Fibroblast of lung (primary cell): Measurements from ENCODE around the gene METTL5.

Experiments
- EZH2 ChIP-seq: IDR thresholded peaks from 2 replicates; pipeline ENCODE4 v1.5.1; 2012; ENCODE audit warnings: low read length, control low read depth, mild to moderate bottlenecking; ENCODE audit errors: missing control alignments
- TF ChIP-seq, protein P1 (sequence below), 2 donors: IDR thresholded peaks in 1 of 2; conservative IDR thresholded peaks in 1 of 2; 1 replicate in 1 of 2; 2 replicates in 1 of 2; pipeline ENCODE4 v1.5.1; 2011 to 2012; ENCODE audit warnings: low read length in 2 of 2, control low read depth in 1 of 2, inconsistent platforms in 1 of 2, low read depth in 1 of 2, mild to moderate bottlenecking in 1 of 2

DNA sequence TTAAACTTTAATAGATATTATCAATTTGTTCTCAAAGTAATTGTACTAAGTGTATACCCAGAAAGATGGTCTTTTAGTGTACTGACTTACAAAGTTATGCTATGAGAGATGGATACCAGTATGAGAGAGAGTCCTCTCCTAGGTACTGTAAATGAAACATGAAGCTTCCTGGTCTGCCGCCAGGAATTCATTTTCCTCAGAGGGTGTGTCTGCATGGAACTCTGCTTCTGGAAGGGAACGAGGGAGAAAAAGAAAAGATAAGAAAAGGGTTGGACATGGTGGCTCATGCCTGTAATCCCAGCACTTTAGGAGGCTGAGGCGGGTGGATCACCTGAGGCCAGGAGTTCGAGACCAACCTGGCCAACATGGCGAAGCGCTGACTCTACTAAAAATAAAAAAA lies 28.3 kb downstream of the METTL5 start:
- TF ChIP-seq, protein P1, sequence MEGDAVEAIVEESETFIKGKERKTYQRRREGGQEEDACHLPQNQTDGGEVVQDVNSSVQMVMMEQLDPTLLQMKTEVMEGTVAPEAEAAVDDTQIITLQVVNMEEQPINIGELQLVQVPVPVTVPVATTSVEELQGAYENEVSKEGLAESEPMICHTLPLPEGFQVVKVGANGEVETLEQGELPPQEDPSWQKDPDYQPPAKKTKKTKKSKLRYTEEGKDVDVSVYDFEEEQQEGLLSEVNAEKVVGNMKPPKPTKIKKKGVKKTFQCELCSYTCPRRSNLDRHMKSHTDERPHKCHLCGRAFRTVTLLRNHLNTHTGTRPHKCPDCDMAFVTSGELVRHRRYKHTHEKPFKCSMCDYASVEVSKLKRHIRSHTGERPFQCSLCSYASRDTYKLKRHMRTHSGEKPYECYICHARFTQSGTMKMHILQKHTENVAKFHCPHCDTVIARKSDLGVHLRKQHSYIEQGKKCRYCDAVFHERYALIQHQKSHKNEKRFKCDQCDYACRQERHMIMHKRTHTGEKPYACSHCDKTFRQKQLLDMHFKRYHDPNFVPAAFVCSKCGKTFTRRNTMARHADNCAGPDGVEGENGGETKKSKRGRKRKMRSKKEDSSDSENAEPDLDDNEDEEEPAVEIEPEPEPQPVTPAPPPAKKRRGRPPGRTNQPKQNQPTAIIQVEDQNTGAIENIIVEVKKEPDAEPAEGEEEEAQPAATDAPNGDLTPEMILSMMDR (conservative IDR thresholded peaks at IDR 0.05 in 1 of 2, IDR thresholded peaks at IDR 0.05 in 1 of 2; ENCODE audit: low read depth in 1 of 2, low read length in 2 of 2), result no peak
- TF ChIP-seq EZH2, result no peak
